Mesenchymal stem cell (in vitro differentiated cells and primary cell): ENCODE data around the gene RPA1.
A peak's percentile ranks its signal among the peaks of the same experiment; 100 is the strongest.

Experiments used
- DNase-seq: peaks from one replicate; pipeline ENCODE4 v3.0.0-alpha.2; 2013
- H2AFZ ChIP-seq: one replicate; pipeline ENCODE4 v1.6.1; 2013; ENCODE audit warnings: low read depth, mild to moderate bottlenecking, control low read depth, inconsistent platforms, low read length, moderate library complexity
- H2AK5ac ChIP-seq: 2 replicates; pipeline ENCODE4 v1.6.1; 2013; ENCODE audit warnings: low read length, moderate library complexity, mild to moderate bottlenecking, inconsistent platforms; ENCODE audit not compliant: severe bottlenecking
- H2BK120ac ChIP-seq: one replicate; pipeline ENCODE4 v1.6.1; 2013; ENCODE audit warnings: low read depth, mild to moderate bottlenecking, inconsistent platforms, low read length, moderate library complexity
- H2BK12ac ChIP-seq, 2 experiments: one replicate each; pipeline ENCODE4 v1.6.1; 2013; ENCODE audit warnings: inconsistent platforms in 2 of 2, low read length in 2 of 2, mild to moderate bottlenecking in 2 of 2, moderate library complexity in 2 of 2, control low read depth in 1 of 2
- H2BK15ac ChIP-seq: one replicate; pipeline ENCODE4 v1.6.1; 2013; ENCODE audit warnings: mild to moderate bottlenecking, low read depth, inconsistent platforms; ENCODE audit not compliant: poor library complexity, severe bottlenecking
- H2BK5ac ChIP-seq: 2 replicates; pipeline ENCODE4 v1.6.1; 2013; ENCODE audit warnings: low read depth, mild to moderate bottlenecking, low read length, control low read depth, inconsistent platforms; ENCODE audit not compliant: poor library complexity, severe bottlenecking
- H3K14ac ChIP-seq, 2 experiments: one replicate each; pipeline ENCODE4 v1.6.1; 2013; ENCODE audit warnings: inconsistent platforms in 2 of 2, low read length in 2 of 2, control low read depth in 1 of 2, mild to moderate bottlenecking in 1 of 2, moderate library complexity in 1 of 2
- H3K18ac ChIP-seq, 2 experiments: one replicate each; pipeline ENCODE4 v1.6.1; 2013; ENCODE audit warnings: inconsistent platforms in 2 of 2, low read length in 2 of 2, control low read depth in 1 of 2, low read depth in 1 of 2, mild to moderate bottlenecking in 1 of 2
- H3K23ac ChIP-seq, 2 experiments: one replicate each; pipeline ENCODE4 v1.6.1; 2013; ENCODE audit warnings: inconsistent platforms in 2 of 2, low read length in 2 of 2, mild to moderate bottlenecking in 2 of 2, moderate library complexity in 2 of 2, control low read depth in 1 of 2
- H3K27ac ChIP-seq: 2 replicates; pipeline ENCODE4 v1.5.1; 2013; ENCODE audit warnings: mild to moderate bottlenecking, moderate library complexity, low read length, control low read depth, inconsistent platforms; ENCODE audit not compliant: poor library complexity, severe bottlenecking
- H3K27me3 ChIP-seq, 2 experiments: 2 replicates each; pipeline versions ENCODE4 v1.6.1 to v1.7.0; 2013; ENCODE audit warnings: low read length in 2 of 2, mild to moderate bottlenecking in 2 of 2, moderate library complexity in 2 of 2, control low read depth in 1 of 2, inconsistent platforms in 1 of 2; ENCODE audit not compliant: control insufficient read depth in 1 of 2, insufficient read depth in 1 of 2
- H3K36me3 ChIP-seq, 2 experiments: 2 replicates each; pipeline versions ENCODE4 v1.6.1 to v1.7.0; 2013; ENCODE audit warnings: low read length in 2 of 2, control low read depth in 1 of 2, inconsistent platforms in 1 of 2, low read depth in 1 of 2, mild to moderate bottlenecking in 1 of 2; ENCODE audit not compliant: insufficient read depth in 2 of 2, control insufficient read depth in 1 of 2
- H3K4ac ChIP-seq, 2 experiments: one replicate each; pipeline ENCODE4 v1.6.1; 2013; ENCODE audit warnings: inconsistent platforms in 2 of 2, low read length in 2 of 2, mild to moderate bottlenecking in 2 of 2, moderate library complexity in 2 of 2, control low read depth in 1 of 2, low read depth in 1 of 2
- H3K4me1 ChIP-seq: 2 replicates; pipeline ENCODE4 v1.6.1; 2013; ENCODE audit warnings: low read depth, low read length, control low read depth; ENCODE audit not compliant: control insufficient read depth, insufficient read depth
- H3K4me2 ChIP-seq: 2 replicates; pipeline ENCODE4 v1.6.1; 2013; ENCODE audit warnings: low read length, mild to moderate bottlenecking, inconsistent platforms; ENCODE audit not compliant: poor library complexity, severe bottlenecking
- H3K4me3 ChIP-seq, 2 experiments: 2 replicates each; pipeline versions ENCODE4 v1.5.1 to v1.7.0; 2013; ENCODE audit warnings: low read length in 2 of 2, mild to moderate bottlenecking in 2 of 2, control low read depth in 1 of 2, low read depth in 1 of 2; ENCODE audit not compliant: insufficient read depth in 1 of 2
- H3K79me1 ChIP-seq: replicated peaks from 2 replicates; pipeline ENCODE4 v1.6.1; 2013; ENCODE audit warnings: mild to moderate bottlenecking, control low read depth, low read length, inconsistent platforms; ENCODE audit not compliant: poor library complexity, severe bottlenecking
- H3K9ac ChIP-seq: 2 replicates; pipeline ENCODE4 v1.7.0; 2013; ENCODE audit warnings: mild to moderate bottlenecking, low read length, moderate library complexity
- H3K9me3 ChIP-seq: 2 replicates; pipeline ENCODE4 v1.7.0; 2013; ENCODE audit warnings: mild to moderate bottlenecking, low read length; ENCODE audit not compliant: control insufficient read depth
- H4K8ac ChIP-seq: one replicate; pipeline ENCODE4 v1.6.1; 2013; ENCODE audit warnings: inconsistent platforms, mild to moderate bottlenecking, low read length, moderate library complexity
- H4K91ac ChIP-seq: one replicate; pipeline ENCODE4 v1.6.1; 2013; ENCODE audit warnings: mild to moderate bottlenecking, low read length, inconsistent platforms
- WGBS: methylation state at CpG from one replicate; pipeline ENCODE4 v1.1.7; 2013; ENCODE audit warnings: mixed read lengths; 5-methylcytosine and 5-hydroxymethylcytosine counted together

RPA1 gene

GRCh38 chr17:1899403-1900000 is 69.7 kb downstream of the RPA1 start:
- 90% methylated on average over 3 of the region's 8 CpGs for WGBS

GRCh38 chr17:1904273-1905182 is 74.7 kb downstream of the RPA1 start:
- H3K4ac ChIP-seq = no peak overlapping the region
- H2BK5ac ChIP-seq = no peak overlapping the region
- H3K9me3 ChIP-seq = no peaks in the 10 kb centered on the region
- H3K27me3 ChIP-seq = peaks cover 42 to 56% of the 10 kb centered on the region in 2 experiments
- no peak overlapping the region for H3K14ac ChIP-seq
- 79% methylated on average over 16 of the region's 17 CpGs for WGBS
- no peak overlapping the region for H4K91ac ChIP-seq
- no peak overlapping the region for H3K27ac ChIP-seq
- H3K18ac ChIP-seq = no peak overlapping the region
- H2AFZ ChIP-seq = no peak overlapping the region
- H2BK120ac ChIP-seq = no peak overlapping the region
- H3K23ac ChIP-seq = no peak overlapping the region
- H2BK15ac ChIP-seq = no peak overlapping the region
- H3K4me2 ChIP-seq = no peak overlapping the region
- DNase-seq = no peak
- no peaks in the 10 kb centered on the region for H3K79me1 ChIP-seq
- no peak overlapping the region for H4K8ac ChIP-seq
- no peak overlapping the region for H3K9ac ChIP-seq
- H3K4me3 ChIP-seq = no peak overlapping the region
- no peaks in the 10 kb centered on the region for H3K36me3 ChIP-seq
- no peak overlapping the region for H2BK12ac ChIP-seq
- peaks cover 7% of the 10 kb centered on the region for H3K4me1 ChIP-seq
- H2AK5ac ChIP-seq = no peak overlapping the region

More at GRCh38 chr17:1899403-1900000, 69.7 kb downstream of the RPA1 start:
- no peak overlapping the region for H2BK12ac ChIP-seq
- no peak overlapping the region for H3K23ac ChIP-seq
- no peak overlapping the region for H2BK15ac ChIP-seq
- no peaks in the 10 kb centered on the region for H3K9me3 ChIP-seq
- no peak overlapping the region for H2BK5ac ChIP-seq
- H3K36me3 ChIP-seq = peaks cover 30 to 46% of the 10 kb centered on the region in 2 experiments
- H2AFZ ChIP-seq = no peak overlapping the region
- no peaks in the 10 kb centered on the region for H3K79me1 ChIP-seq
- DNase-seq = peak; percentile 13
- no peak overlapping the region for H4K8ac ChIP-seq
- H3K14ac ChIP-seq = no peak overlapping the region
- no peak overlapping the region for H3K18ac ChIP-seq
- no peak overlapping the region for H3K27ac ChIP-seq
- no peak overlapping the region for H3K4me2 ChIP-seq
- no peak overlapping the region for H2BK120ac ChIP-seq
- no peak overlapping the region for H3K9ac ChIP-seq
- no peaks in the 10 kb centered on the region for H3K4me1 ChIP-seq
- H3K4ac ChIP-seq = no peak overlapping the region
- H4K91ac ChIP-seq = no peak overlapping the region
- H2AK5ac ChIP-seq = no peak overlapping the region
- no peak overlapping the region for H3K4me3 ChIP-seq
- peaks cover 3 to 9% of the 10 kb centered on the region in 2 experiments for H3K27me3 ChIP-seq

GRCh38 chr17:1905190-1905913 is 75.5 kb downstream of the RPA1 start:
- Histone ChIP-seq H2AFZ (no peak overlapping the region), H3K14ac (no peak overlapping the region), H3K27me3 (peaks cover 50 to 64% of the 10 kb centered on the region in 2 experiments), H2AK5ac (no peak overlapping the region), H2BK15ac (no peak overlapping the region), H3K23ac (no peak overlapping the region), H2BK12ac (no peak overlapping the region), H3K27ac (no peak overlapping the region), H3K79me1 (no peaks in the 10 kb centered on the region), H2BK5ac (no peak overlapping the region), H4K8ac (no peak overlapping the region), H3K4ac (no peak overlapping the region), H4K91ac (no peak overlapping the region), H3K36me3 (no peaks in the 10 kb centered on the region), H3K4me2 (no peak overlapping the region), H3K9ac (no peak overlapping the region), H3K9me3 (no peaks in the 10 kb centered on the region), H3K4me1 (peaks cover 7% of the 10 kb centered on the region), H3K4me3 (no peak overlapping the region), H2BK120ac (no peak overlapping the region), H3K18ac (no peak overlapping the region)
- 61% methylated on average over 21 of the region's 25 CpGs for WGBS
- DNase-seq = no peak

GRCh38 chr17:1906662-1907101 is 76.9 kb downstream of the RPA1 start:
- Histone ChIP-seq H3K27ac (no peak overlapping the region), H2BK120ac (no peak overlapping the region), H3K9me3 (no peaks in the 10 kb centered on the region), H3K14ac (no peak overlapping the region), H3K4me1 (peaks cover 7% of the 10 kb centered on the region), H4K91ac (no peak overlapping the region), H3K4ac (no peak overlapping the region), H4K8ac (no peak overlapping the region), H3K27me3 (peaks cover 62 to 77% of the 10 kb centered on the region in 2 experiments), H3K79me1 (no peaks in the 10 kb centered on the region), H3K18ac (no peak overlapping the region), H3K36me3 (no peaks in the 10 kb centered on the region), H2BK15ac (no peak overlapping the region), H2AFZ (no peak overlapping the region), H2BK12ac (no peak overlapping the region), H3K4me2 (no peak overlapping the region), H2AK5ac (no peak overlapping the region), H3K9ac (no peak overlapping the region), H3K23ac (no peak overlapping the region), H2BK5ac (no peak overlapping the region), H3K4me3 (no peak overlapping the region)
- WGBS = 82% methylated on average over 8 of the region's 8 CpGs
- no peak for DNase-seq
